ENCODE results near the gene VWA3A.
"Not testable (repeated sequence)": the region's sequence is repeated elsewhere in the genome, so short reads cannot be mapped to it uniquely, and the experiment has no call there.

VWA3A gene

GRCh38 chr16:22151246-22151998, 59.1 kb downstream of the VWA3A start:
- no peak for DNase-seq (ENCODE audit: low read depth in 1 of 2, low spot score in 1 of 2)
- H3K4me3 ChIP-seq (replicated peaks; ENCODE audit: insufficient read depth, low read length), result no peak overlapping the region
- TF ChIP-seq GABPA (IDR thresholded peaks at IDR 0.05; ENCODE audit: low read depth) (no peak), SPI1 (IDR thresholded peaks at IDR 0.05; ENCODE audit: borderline replicate concordance, low read depth) (no peak), POLR2AphosphoS5 (IDR thresholded peaks at IDR 0.05; ENCODE audit: low read depth) (no peak), REST (IDR thresholded peaks at IDR 0.05; ENCODE audit: insufficient replicate concordance, low read depth) (no peak)
- TF ChIP-seq, protein P1, sequence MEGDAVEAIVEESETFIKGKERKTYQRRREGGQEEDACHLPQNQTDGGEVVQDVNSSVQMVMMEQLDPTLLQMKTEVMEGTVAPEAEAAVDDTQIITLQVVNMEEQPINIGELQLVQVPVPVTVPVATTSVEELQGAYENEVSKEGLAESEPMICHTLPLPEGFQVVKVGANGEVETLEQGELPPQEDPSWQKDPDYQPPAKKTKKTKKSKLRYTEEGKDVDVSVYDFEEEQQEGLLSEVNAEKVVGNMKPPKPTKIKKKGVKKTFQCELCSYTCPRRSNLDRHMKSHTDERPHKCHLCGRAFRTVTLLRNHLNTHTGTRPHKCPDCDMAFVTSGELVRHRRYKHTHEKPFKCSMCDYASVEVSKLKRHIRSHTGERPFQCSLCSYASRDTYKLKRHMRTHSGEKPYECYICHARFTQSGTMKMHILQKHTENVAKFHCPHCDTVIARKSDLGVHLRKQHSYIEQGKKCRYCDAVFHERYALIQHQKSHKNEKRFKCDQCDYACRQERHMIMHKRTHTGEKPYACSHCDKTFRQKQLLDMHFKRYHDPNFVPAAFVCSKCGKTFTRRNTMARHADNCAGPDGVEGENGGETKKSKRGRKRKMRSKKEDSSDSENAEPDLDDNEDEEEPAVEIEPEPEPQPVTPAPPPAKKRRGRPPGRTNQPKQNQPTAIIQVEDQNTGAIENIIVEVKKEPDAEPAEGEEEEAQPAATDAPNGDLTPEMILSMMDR (IDR thresholded peaks at IDR 0.05; ENCODE audit: insufficient read depth, low read length), result no peak

DNA sequence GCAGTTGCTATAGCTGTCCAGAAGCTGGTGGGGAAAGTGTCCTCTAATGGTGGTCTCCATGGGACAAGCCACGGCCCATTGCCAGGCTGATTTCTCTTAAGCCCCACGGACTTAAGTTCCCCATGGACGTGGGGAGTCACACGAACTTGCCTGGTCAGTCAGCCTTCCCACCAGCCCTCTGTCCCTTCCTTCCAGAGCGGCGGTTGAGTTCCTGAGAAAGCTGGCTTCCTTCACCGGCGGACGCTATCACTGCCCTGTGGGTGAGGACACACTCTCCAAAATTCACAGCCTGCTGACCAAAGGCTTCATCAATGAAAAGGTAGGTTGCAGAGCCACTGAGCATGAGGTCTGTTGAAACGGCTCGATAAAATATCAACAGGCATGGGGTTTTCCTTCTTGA, 60.0 kb downstream of the VWA3A start:
- H3K27ac ChIP-seq (replicated peaks), result no peak overlapping the region
- no peak overlapping the region for H3K4me3 ChIP-seq (replicated peaks; ENCODE audit: insufficient read depth, low read length)
- H3K27me3 ChIP-seq (ENCODE audit: insufficient read depth, poor library complexity, severe bottlenecking), result no peaks in the 10 kb centered on the region
- TF ChIP-seq POLR2AphosphoS5 (IDR thresholded peaks at IDR 0.05; ENCODE audit: low read depth), result no peak
- no peak for TF ChIP-seq GABPA (IDR thresholded peaks at IDR 0.05; ENCODE audit: low read depth)
- no peak for TF ChIP-seq SPI1 (IDR thresholded peaks at IDR 0.05; ENCODE audit: borderline replicate concordance, low read depth)
- DNase-seq (ENCODE audit: low read depth in 1 of 2, low spot score in 1 of 2), result no peak

More at GRCh38 chr16:22151246-22151998, 59.1 kb downstream of the VWA3A start:
- H3K27me3 ChIP-seq (ENCODE audit: insufficient read depth, poor library complexity, severe bottlenecking), result no peaks in the 10 kb centered on the region
- H3K27ac ChIP-seq (replicated peaks), result no peak overlapping the region

DNA sequence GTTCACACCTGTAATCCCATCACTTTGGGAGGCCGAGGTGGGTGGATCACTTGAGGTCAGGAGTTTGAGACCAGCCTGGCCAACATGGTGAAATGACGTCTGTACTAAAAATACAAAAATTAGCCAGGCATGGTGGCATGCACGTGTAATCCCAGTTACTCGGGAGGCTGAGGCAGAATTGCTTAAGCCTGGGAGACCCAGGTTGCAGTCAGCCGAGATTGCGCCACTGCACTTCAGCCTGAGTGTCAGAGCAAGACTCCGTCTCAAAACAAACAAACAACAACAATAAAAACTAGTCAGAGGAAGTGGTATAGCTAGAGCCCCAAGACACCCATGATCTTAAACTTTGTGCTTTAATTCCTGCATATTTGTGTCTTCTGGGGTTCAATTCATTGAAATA, 60.7 kb downstream of the VWA3A start:
- not testable (repeated sequence) for H3K27ac ChIP-seq (replicated peaks); H3K4me3 ChIP-seq (replicated peaks; ENCODE audit: insufficient read depth, low read length); DNase-seq (ENCODE audit: low read depth in 1 of 2, low spot score in 1 of 2); H3K27me3 ChIP-seq (ENCODE audit: insufficient read depth, poor library complexity, severe bottlenecking)

GRCh38 chr16:22161401-22161800, 69.1 kb downstream of the VWA3A start:
- Histone ChIP-seq H3K4me3 (replicated peaks; ENCODE audit: insufficient read depth, low read length) (no peak overlapping the region), H3K27ac (replicated peaks) (no peak overlapping the region), H3K27me3 (ENCODE audit: insufficient read depth, poor library complexity, severe bottlenecking) (peaks cover 14% of the 10 kb centered on the region)
- no peak for DNase-seq (ENCODE audit: low read depth in 1 of 2, low spot score in 1 of 2)
- TF ChIP-seq POLR2AphosphoS5 (IDR thresholded peaks at IDR 0.05; ENCODE audit: low read depth), result no peak
- TF ChIP-seq, protein P1 (IDR thresholded peaks at IDR 0.05; ENCODE audit: insufficient read depth, low read length), result no peak
- no peak for TF ChIP-seq GABPA (IDR thresholded peaks at IDR 0.05; ENCODE audit: low read depth)
- TF ChIP-seq SPI1 (IDR thresholded peaks at IDR 0.05; ENCODE audit: borderline replicate concordance, low read depth), result no peak
- no peak for TF ChIP-seq REST (IDR thresholded peaks at IDR 0.05; ENCODE audit: insufficient replicate concordance, low read depth)

All from HL-60 (cell line).